PC-9 (cell line): Measurements from ENCODE around the gene SPATA21. TPM values are rescaled to one million over a fixed set of nuclear protein-coding genes. Genes with fewer than 3 reads are reported as not detected.

Experiments used
- BruUV-seq: library from RNA; stranded (reverse); fragments of 400-500 nt; replicated peaks from 2 replicates; lab custom pipeline; 2021; lab: Mats Ljungman, UMichigan
- CTCF ChIA-PET: fragments of 300-600 bp; sonication (Branson Sonifier 250); formaldehyde crosslinking; loops from one replicate; lab custom pipeline; 2022; ENCODE audit warnings: antibody characterized with exemption; lab: Charles Lee
- POLR2A ChIA-PET: fragments of 300-600 bp; sonication (Branson Sonifier 250); formaldehyde crosslinking; loops from one replicate; lab custom pipeline; 2022; ENCODE audit warnings: antibody characterized with exemption; ENCODE audit not compliant: unreplicated experiment; lab: Charles Lee
- DNase-seq, 2 experiments: peaks; one replicate each; pipeline versions ENCODE4 v3.0.0 to v3.0.0-alpha.2; 2015 to 2022; ENCODE audit warnings: mixed read lengths in 1 of 2
- H2AFZ ChIP-seq: fragments of 200-600 bp; sonication (generic); 2 replicates; pipeline ENCODE4 v1.8.1; 2017; ENCODE audit warnings: antibody characterized with exemption
- H3F3A ChIP-seq: fragments of 200-600 bp; sonication (generic); 2 replicates; pipeline ENCODE4 v1.8.1; 2017; ENCODE audit warnings: antibody characterized with exemption, mild to moderate bottlenecking, low read depth; ENCODE audit not compliant: insufficient read depth
- H3K27ac ChIP-seq: fragments of 200-600 bp; sonication (generic); 2 replicates; pipeline ENCODE4 v1.6.1; 2016; ENCODE audit warnings: mixed run types
- H3K27me3 ChIP-seq: fragments of 200-600 bp; sonication (generic); 2 replicates; pipeline ENCODE4 v1.6.1; 2016; ENCODE audit warnings: low read depth, mixed run types; ENCODE audit not compliant: insufficient read depth
- H3K36me3 ChIP-seq: fragments of 200-600 bp; sonication (generic); 2 replicates; pipeline ENCODE4 v1.6.1; 2016; ENCODE audit warnings: low read depth, mixed run types
- H3K4me1 ChIP-seq: fragments of 200-600 bp; sonication (generic); replicated peaks from 2 replicates; pipeline ENCODE4 v1.6.1; 2016; ENCODE audit warnings: mixed run types; ENCODE audit not compliant: insufficient read depth
- H3K4me2 ChIP-seq: fragments of 200-600 bp; sonication (generic); 2 replicates; pipeline ENCODE4 v1.6.1; 2017; ENCODE audit warnings: mixed run types
- H3K4me3 ChIP-seq: fragments of 200-600 bp; sonication (generic); 2 replicates; pipeline ENCODE4 v1.6.1; 2016; ENCODE audit warnings: mixed run types
- H3K79me2 ChIP-seq: fragments of 200-600 bp; sonication (generic); 2 replicates; pipeline ENCODE4 v1.6.1; 2017; ENCODE audit warnings: low read depth, mixed run types
- H3K9me2 ChIP-seq: fragments of 200-600 bp; sonication (generic); 2 replicates; pipeline ENCODE4 v1.8.1; 2017; ENCODE audit warnings: mild to moderate bottlenecking; ENCODE audit not compliant: insufficient read depth
- H3K9me3 ChIP-seq: fragments of 200-600 bp; sonication (generic); 2 replicates; pipeline ENCODE4 v1.8.1; 2016; ENCODE audit warnings: low read depth; ENCODE audit not compliant: insufficient read depth
- H4K20me1 ChIP-seq: fragments of 200-600 bp; sonication (generic); 2 replicates; pipeline ENCODE4 v1.8.1; 2017; ENCODE audit not compliant: insufficient read depth
- EZH2 ChIP-seq: fragments of 200-600 bp; sonication (generic); IDR thresholded peaks from 2 replicates; pipeline ENCODE4 v1.8.0; 2017; ENCODE audit warnings: antibody characterized with exemption, low read depth
- intact Hi-C: fragments of 100-400 bp; cut with micrococcal nuclease; formaldehyde crosslinking; loops from one replicate; pipeline ENCODE4 v1.10.0; 2022; ENCODE audit not compliant: unreplicated experiment
- total RNA-seq: library from RNA; stranded (reverse); gene quantifications from 2 replicates; pipeline ENCODE4 v1.2.3, GENCODE V29; 2021
- TF ChIP-seq, protein P1 (sequence below): fragments of 200-600 bp; sonication (generic); conservative IDR thresholded peaks from 2 replicates; pipeline ENCODE4 v1.6.1; 2017; ENCODE audit warnings: mixed run types, antibody characterized with exemption, mild to moderate bottlenecking, moderate library complexity

Gene SPATA21
- total RNA-seq, 1 experiment from 2014 or later, result not detected

- Histone ChIP-seq H3F3A (no peaks in the 10 kb centered on the region), H3K9me2 (no peaks in the 10 kb centered on the region), H3K27ac (no peak overlapping the region), H4K20me1 (no peaks in the 10 kb centered on the region), H3K4me1 (peaks cover 5% of the 10 kb centered on the region; the same call in 1 of the 2 replicates), H3K4me2 (no peak overlapping the region), H3K27me3 (no peaks in the 10 kb centered on the region), H3K79me2 (peaks cover 25% of the 10 kb centered on the region), H3K36me3 (no peaks in the 10 kb centered on the region), H3K4me3 (no peak overlapping the region), H2AFZ (no peak overlapping the region), H3K9me3 (no peaks in the 10 kb centered on the region)
- DNase-seq, result no peak
- ChIA-PET CTCF (no interaction called here), POLR2A (no interaction called here)
- TF ChIP-seq, protein P1, sequence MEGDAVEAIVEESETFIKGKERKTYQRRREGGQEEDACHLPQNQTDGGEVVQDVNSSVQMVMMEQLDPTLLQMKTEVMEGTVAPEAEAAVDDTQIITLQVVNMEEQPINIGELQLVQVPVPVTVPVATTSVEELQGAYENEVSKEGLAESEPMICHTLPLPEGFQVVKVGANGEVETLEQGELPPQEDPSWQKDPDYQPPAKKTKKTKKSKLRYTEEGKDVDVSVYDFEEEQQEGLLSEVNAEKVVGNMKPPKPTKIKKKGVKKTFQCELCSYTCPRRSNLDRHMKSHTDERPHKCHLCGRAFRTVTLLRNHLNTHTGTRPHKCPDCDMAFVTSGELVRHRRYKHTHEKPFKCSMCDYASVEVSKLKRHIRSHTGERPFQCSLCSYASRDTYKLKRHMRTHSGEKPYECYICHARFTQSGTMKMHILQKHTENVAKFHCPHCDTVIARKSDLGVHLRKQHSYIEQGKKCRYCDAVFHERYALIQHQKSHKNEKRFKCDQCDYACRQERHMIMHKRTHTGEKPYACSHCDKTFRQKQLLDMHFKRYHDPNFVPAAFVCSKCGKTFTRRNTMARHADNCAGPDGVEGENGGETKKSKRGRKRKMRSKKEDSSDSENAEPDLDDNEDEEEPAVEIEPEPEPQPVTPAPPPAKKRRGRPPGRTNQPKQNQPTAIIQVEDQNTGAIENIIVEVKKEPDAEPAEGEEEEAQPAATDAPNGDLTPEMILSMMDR, result no peak
- TF ChIP-seq EZH2, result no peak
- BruUV-seq, result no TSS peak
- intact Hi-C loops, result loop anchor here (5.0 kb wide), 1 partner anchor 75 kb away; the partner anchor contains the start of gene SZRD1
Measured at GRCh38 chr1:16442265-16442664, 5.0 kb upstream of the SPATA21 start.

GRCh38 chr1:16441282-16441665 lies 4.0 kb upstream of the SPATA21 start:
- no peak for TF ChIP-seq EZH2
- TF ChIP-seq, protein P1, result no peak
- Histone ChIP-seq H3K4me3 (peak overlapping the region; percentile 74), H3K9me2 (no peaks in the 10 kb centered on the region), H4K20me1 (no peaks in the 10 kb centered on the region), H3K4me2 (peak overlapping the region; percentile 72), H3K36me3 (no peaks in the 10 kb centered on the region), H2AFZ (peak overlapping the region; percentile 97), H3K4me1 (peaks cover 5% of the 10 kb centered on the region; the same call in 1 of the 2 replicates), H3F3A (no peaks in the 10 kb centered on the region), H3K9me3 (no peaks in the 10 kb centered on the region), H3K27me3 (no peaks in the 10 kb centered on the region), H3K27ac (peak overlapping the region; percentile 14; the same call in 1 of the 2 replicates), H3K79me2 (peaks cover 25% of the 10 kb centered on the region)
- CTCF ChIA-PET, result interaction anchor here (0.6 kb wide), 1 partner anchor 369 kb away, joined by 6 read pairs; no protein-coding TSS in a partner anchor
- BruUV-seq, result no TSS peak
- intact Hi-C loops, result loop anchor here (2.0 to 5.0 kb wide), 2 partner anchors 74 to 180 kb away; partner anchors contain the start of gene SZRD1
- POLR2A ChIA-PET, result interaction anchor here (0.6 kb wide), 1 partner anchor 455 kb away, joined by 5 read pairs; no protein-coding TSS in a partner anchor
- no peak for DNase-seq

DNA sequence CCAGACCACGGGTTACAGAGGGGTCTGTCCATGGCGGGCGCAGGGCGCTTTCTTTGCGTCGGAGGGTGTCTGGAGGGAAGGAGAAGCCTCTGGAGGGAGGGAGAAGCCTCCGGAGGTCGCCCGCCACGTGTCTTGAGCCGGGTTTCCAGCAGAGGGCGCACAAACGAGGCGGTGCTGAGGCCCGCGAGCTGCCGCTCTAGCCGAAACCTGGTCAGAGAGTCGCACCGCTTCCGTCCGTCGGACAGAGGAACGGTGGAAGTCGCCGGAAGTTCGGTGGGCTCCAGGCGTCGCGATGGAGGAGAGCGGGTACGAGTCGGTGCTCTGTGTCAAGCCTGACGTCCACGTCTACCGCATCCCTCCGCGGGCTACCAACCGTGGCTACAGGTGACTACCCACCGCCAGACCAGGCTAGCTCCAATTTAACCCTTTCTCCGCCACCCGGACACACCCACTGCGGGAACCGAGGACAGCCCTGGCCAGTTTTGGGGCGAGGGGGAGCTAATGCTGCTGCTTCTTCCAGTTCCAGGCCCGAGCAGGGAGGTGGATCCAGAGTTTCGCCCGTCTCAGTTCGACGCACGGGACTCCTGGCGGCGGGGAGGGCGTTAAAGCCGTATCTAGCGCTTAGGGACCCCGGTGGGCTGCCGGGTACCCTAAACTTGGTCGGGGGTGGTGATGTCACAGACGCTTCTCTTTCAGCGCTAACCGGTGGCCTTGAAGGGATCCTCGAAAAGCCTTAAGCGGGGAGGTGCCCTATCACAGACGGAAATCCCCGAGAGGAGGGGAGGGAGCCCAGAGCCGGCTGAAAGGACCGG lies 3.5 kb upstream of the SPATA21 start, which contains the start of gene NECAP2:
Gene NECAP2, plus strand, starts transcription at position 255 of the 812 bp plus-strand sequence. Its CDS starts 38 bp downstream, at position 293.
- Histone ChIP-seq H3K4me1 (peaks cover 5% of the 10 kb centered on the region; the same call in 1 of the 2 replicates), H3K79me2 (peaks cover 25% of the 10 kb centered on the region), H3K4me3 (peak within 1 kb of the TSS; percentile 74), H3K9me2 (no peaks in the 10 kb centered on the region), H2AFZ (peak within 1 kb of the TSS; percentile 97), H3F3A (no peaks in the 10 kb centered on the region), H3K9me3 (no peaks in the 10 kb centered on the region), H3K4me2 (peak within 1 kb of the TSS; percentile 72), H3K27me3 (no peaks in the 10 kb centered on the region), H3K27ac (peak within 1 kb of the TSS; percentile 14; the same call in 1 of the 2 replicates), H3K36me3 (no peaks in the 10 kb centered on the region), H4K20me1 (no peaks in the 10 kb centered on the region)
- intact Hi-C loops, result loop anchor here (2.0 to 5.0 kb wide), 2 partner anchors 73 to 180 kb away; partner anchors contain the start of gene SZRD1
- TF ChIP-seq, protein P1, result peak; percentile 71
- TF ChIP-seq EZH2, result no peak
- DNase-seq, result peak; percentile 71 to 93
- ChIA-PET CTCF (interaction anchor here (0.6 to 0.9 kb wide), 3 partner anchors 73 to 368 kb away, joined by 3 to 6 read pairs (median 3); partner anchors contain the start of gene FBXO42), POLR2A (interaction anchor here (0.6 kb wide), 2 partner anchors 86 to 456 kb away, joined by 5 to 10 read pairs; no protein-coding TSS in a partner anchor)
- BruUV-seq, result TSS peak; percentile 60
